ENCODE data around the gene SPEN. TPM values are rescaled to one million over a fixed set of nuclear protein-coding genes. Genes with fewer than 3 reads are reported as not detected.

The SPEN gene
- 3.2 and 6.1 TPM in 2 replicates for polyA plus RNA-seq (2012; rRNA removed)
- 2.9 and 4.3 TPM in 2 replicates for polyA plus RNA-seq (2012; cell fraction: cytosol; rRNA removed)
- 24.6 and 35.8 TPM in 2 replicates for polyA plus RNA-seq (2012; cell fraction: nucleus; rRNA removed)

GRCh38 chr1:15847100-15847892 is at the start of gene SPEN:
Gene SPEN, plus strand, starts transcription at chr1:15847707. Its CDS starts 361 bp downstream, at chr1:15848068.
- no peaks in the 10 kb centered on the region for H3K27me3 ChIP-seq (ENCODE audit: insufficient read depth)
- WGBS (ENCODE audit: low lambda C conversion rate): 5% methylated on average over 20 of the region's 86 CpGs
- ChIA-PET POLR2A (interaction anchor here (0.6 to 3.9 kb wide), 6 partner anchors 8 to 39 kb away, joined by 4 to 22 read pairs (median 9); no protein-coding TSS in a partner anchor), CTCF (interaction anchor here (0.5 to 2.6 kb wide), 5 partner anchors 10 to 147 kb away, joined by 3 to 11 read pairs (median 4); no protein-coding TSS in a partner anchor)
- H3F3A ChIP-seq (replicated peaks; ENCODE audit: insufficient read depth): peaks cover 42% of the 10 kb centered on the region
- H3K4me3 ChIP-seq (ENCODE audit: low read depth in 2 of 2, low read length in 1 of 2): peak within 1 kb of the TSS; percentile 72 to 80
- peak within 1 kb of the TSS; percentile 98 for H3K27ac ChIP-seq (ENCODE audit: low read depth in 2 of 2, low read length in 1 of 2)
- peak within 1 kb of the TSS; percentile 91 for H3K4me2 ChIP-seq
- H3K79me2 ChIP-seq (ENCODE audit: insufficient read depth): peaks cover 72% of the 10 kb centered on the region
- H3K36me3 ChIP-seq (replicated peaks in 1 of 2; ENCODE audit: control insufficient read depth in 1 of 2, insufficient read depth in 2 of 2, low read length in 1 of 2): no peaks in the 10 kb centered on the region
- no peaks in the 10 kb centered on the region for H3K9me3 ChIP-seq
- peak within 1 kb of the TSS; percentile 83 for H3K9ac ChIP-seq
- H3K4me1 ChIP-seq (ENCODE audit: control insufficient read depth in 1 of 2, insufficient read depth in 2 of 2, low read depth in 1 of 2, low read length in 1 of 2): peaks cover 7 to 24% of the 10 kb centered on the region in 2 experiments; a peak in 3 of 4 replicates
- H3K9me2 ChIP-seq: no peaks in the 10 kb centered on the region
- TF ChIP-seq GATA2 (CRISPR knock-in tag; IDR thresholded peaks at IDR 0.05): no peak
- TF ChIP-seq POLR2AphosphoS5 (IDR thresholded peaks at IDR 0.05; ENCODE audit: low read depth, low read length): peak; percentile 72; the same call in 1 of the 2 replicates
- TF ChIP-seq SIN3A (IDR thresholded peaks at IDR 0.05; ENCODE audit: borderline replicate concordance, low read depth, low read length): peak; percentile 16; the same call in 1 of the 2 replicates
- TF ChIP-seq CHD2 (IDR thresholded peaks at IDR 0.05; ENCODE audit: low read length, partially characterized antibody): peak; percentile 43
- peak; percentile 48; the same call in 1 of the 2 replicates for TF ChIP-seq TAF1 (IDR thresholded peaks at IDR 0.05; ENCODE audit: borderline replicate concordance, low read depth, low read length)
- 0 out of 2 replicates have a peak, but pooled peaks have one; percentile 20 for TF ChIP-seq TEAD4 (IDR thresholded peaks at IDR 0.05; ENCODE audit: borderline replicate concordance, insufficient read depth)
- TF ChIP-seq MXI1 (IDR thresholded peaks at IDR 0.05; ENCODE audit: low read depth, low read length): peak; percentile 21; the same call in 1 of the 2 replicates
- TF ChIP-seq EP300 (IDR thresholded peaks at IDR 0.05; ENCODE audit: borderline replicate concordance in 1 of 2, low read depth in 1 of 2, low read length in 1 of 2): 0 out of 4 replicates have a peak, but pooled peaks of 1 of the 2 experiments have one; percentile 21
- 0 out of 2 replicates have a peak, but pooled peaks have one; percentile 18 for TF ChIP-seq NFIC (IDR thresholded peaks at IDR 0.05; ENCODE audit: borderline replicate concordance)
- no peak for TF ChIP-seq IRF3 (IDR thresholded peaks at IDR 0.05; ENCODE audit: low read depth, low read length)
- no peak for TF ChIP-seq FOSL2 (IDR thresholded peaks at IDR 0.05; ENCODE audit: borderline replicate concordance, low read depth)
- TF ChIP-seq MAX (IDR thresholded peaks at IDR 0.05; ENCODE audit: low read depth): peak; percentile 69; the same call in 1 of the 2 replicates
- peak; percentile 90 for TF ChIP-seq NRF1 (IDR thresholded peaks at IDR 0.05; ENCODE audit: low read depth, low read length)
- peak within 1 kb of the TSS; percentile 82 for H2AFZ ChIP-seq (ENCODE audit: low read depth)
- peak; percentile 95 for DNase-seq
- no peaks in the 10 kb centered on the region for H4K20me1 ChIP-seq (ENCODE audit: insufficient read depth)
